H1 (cell line): ENCODE data around the gene RNF215. TPM values are rescaled to one million over a fixed set of nuclear protein-coding genes. Genes with fewer than 3 reads are reported as not detected.

Experiments
- BCL11A ChIP-seq, 2 experiments: IDR thresholded peaks; one replicate each; pipeline ENCODE4 v1.6.1; 2011; ENCODE audit warnings: low read depth in 2 of 2, low read length in 2 of 2, mild to moderate bottlenecking in 2 of 2
- CEBPB ChIP-seq: IDR thresholded peaks from 2 replicates; pipeline ENCODE4 v1.6.1; 2012; ENCODE audit warnings: low read depth, low read length
- CTBP2 ChIP-seq: IDR thresholded peaks from 2 replicates; pipeline ENCODE4 v1.7.0; 2011; ENCODE audit warnings: borderline replicate concordance, mild to moderate bottlenecking, moderate library complexity, mixed read lengths, low read length; ENCODE audit not compliant: insufficient read depth, insufficient read length
- FOSL1 ChIP-seq: IDR thresholded peaks from 2 replicates; pipeline ENCODE4 v1.6.1; 2011; ENCODE audit warnings: mild to moderate bottlenecking, low read depth, low read length, moderate library complexity; ENCODE audit not compliant: insufficient read depth
- GABPA ChIP-seq: IDR thresholded peaks from 2 replicates; pipeline ENCODE4 v1.6.1; 2011; ENCODE audit warnings: mild to moderate bottlenecking, low read length, moderate library complexity, borderline replicate concordance; ENCODE audit not compliant: insufficient read depth
- KDM1A ChIP-seq: fragments of 200-600, 300-600 bp; sonication (generic); IDR thresholded peaks from 2 replicates; pipeline ENCODE4 v1.7.1; 2016; ENCODE audit warnings: mild to moderate bottlenecking, low read length, borderline replicate concordance
- RBBP5 ChIP-seq: IDR thresholded peaks from 2 replicates; pipeline ENCODE4 v1.7.1; 2012; ENCODE audit warnings: low read depth, mild to moderate bottlenecking, inconsistent platforms, low read length, moderate library complexity, borderline replicate concordance
- polyA plus RNA-seq, 7 experiments: library from polyadenylated mRNA; depleted of rRNA in 3 of 7; stranded (reverse) in 5 of 7; unstranded in 2 of 7; fragments of >200 nt in 5 of 7; fragments of 200-250 nt in 2 of 7; gene quantifications; 1 replicate in 5 of 7; 2 replicates in 1 of 7; 4 replicates in 1 of 7; pipeline versions ENCODE4 v1.2.1 to v1.2.3, GENCODE V29; 2011 to 2013; ENCODE audit warnings: missing spikeins in 2 of 7, mixed read lengths in 2 of 7
- total RNA-seq: library from RNA; stranded (reverse); fragmentation: NEBNext Ultra II Directional; extraction: Animal tissue kit (Norgen Biotek cat#: 25700); gene quantifications from 2 replicates; pipeline ENCODE4 v1.2.1, GENCODE V29; 2021

Gene RNF215
- total and polyA plus RNA-seq, 2 of the 8 experiments (the other 6 are each of a cell fraction or from before 2014, with no cell fraction given) = 13.1 to 19.0 TPM

DNA sequence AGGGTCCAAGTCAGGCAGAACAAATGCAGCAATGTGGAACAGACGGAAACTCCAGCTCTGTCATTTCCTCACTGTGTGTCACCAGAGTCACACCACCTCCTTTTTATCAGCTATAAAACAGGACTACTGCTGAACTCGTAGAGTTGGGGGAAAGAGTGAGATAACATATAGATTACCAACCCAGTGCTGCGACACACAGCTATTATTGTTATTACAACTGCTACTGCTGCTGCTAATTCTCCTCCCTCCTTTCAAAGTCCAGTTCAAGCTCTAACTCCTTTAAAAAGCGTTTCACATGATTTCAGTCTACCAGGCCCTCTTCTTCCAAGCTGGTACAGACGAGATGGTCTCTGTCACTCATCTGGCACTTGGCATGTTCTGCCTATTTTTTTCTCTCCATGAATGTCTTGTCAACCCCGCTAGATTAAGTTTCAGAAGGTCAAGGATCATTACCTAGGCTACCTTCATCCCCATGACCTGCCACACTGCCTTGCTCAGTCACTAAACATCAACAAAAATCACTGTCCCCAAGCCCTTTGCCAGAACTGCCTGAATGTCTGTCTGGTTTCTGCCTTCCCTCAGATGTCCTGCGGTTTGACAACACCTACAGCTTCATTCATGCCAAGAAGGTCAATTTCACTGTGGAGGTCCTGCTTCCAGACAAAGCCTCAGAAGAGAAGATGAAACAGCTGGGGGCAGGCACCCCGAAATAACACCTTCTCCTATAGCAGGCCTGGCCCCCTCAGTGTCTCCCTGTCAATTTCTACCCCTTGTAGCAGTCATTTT, 34.7 kb upstream of the RNF215 start (continued):
- no peak for TF ChIP-seq CTBP2
- no peak for TF ChIP-seq KDM1A
- TF ChIP-seq BCL11A (IDR thresholded peaks at IDR 0.05; ENCODE audit: low read depth in 2 of 2, low read length in 2 of 2) = no peak
- TF ChIP-seq RBBP5 = no peak
- no peak for TF ChIP-seq CEBPB
- TF ChIP-seq FOSL1 = no peak
- no peak for TF ChIP-seq GABPA
